Activated CD4-positive, alpha-beta T cell treated with anti-CD3 and anti-CD28 coated beads, Interleukin-2, Interleukin-6, amounts not matched to agents 100 ng/mL and 50 ng/mL, durations not matched to agents 16 hours and 8 hours (primary cell): ENCODE data around the gene C6orf120.

Experiments
- DNase-seq: peaks from one replicate; pipeline ENCODE4 v3.0.0-alpha.2; 2020

The C6orf120 gene

GRCh38 chr6:169726049-169726400 is 24.1 kb downstream of the C6orf120 start:
- no peak for DNase-seq

GRCh38 chr6:169726963-169727362 is 25.0 kb downstream of the C6orf120 start:
- no peak for DNase-seq

- no peak for DNase-seq
Observed at GRCh38 chr6:169729961-169730360, 28.0 kb downstream of the C6orf120 start.

DNA sequence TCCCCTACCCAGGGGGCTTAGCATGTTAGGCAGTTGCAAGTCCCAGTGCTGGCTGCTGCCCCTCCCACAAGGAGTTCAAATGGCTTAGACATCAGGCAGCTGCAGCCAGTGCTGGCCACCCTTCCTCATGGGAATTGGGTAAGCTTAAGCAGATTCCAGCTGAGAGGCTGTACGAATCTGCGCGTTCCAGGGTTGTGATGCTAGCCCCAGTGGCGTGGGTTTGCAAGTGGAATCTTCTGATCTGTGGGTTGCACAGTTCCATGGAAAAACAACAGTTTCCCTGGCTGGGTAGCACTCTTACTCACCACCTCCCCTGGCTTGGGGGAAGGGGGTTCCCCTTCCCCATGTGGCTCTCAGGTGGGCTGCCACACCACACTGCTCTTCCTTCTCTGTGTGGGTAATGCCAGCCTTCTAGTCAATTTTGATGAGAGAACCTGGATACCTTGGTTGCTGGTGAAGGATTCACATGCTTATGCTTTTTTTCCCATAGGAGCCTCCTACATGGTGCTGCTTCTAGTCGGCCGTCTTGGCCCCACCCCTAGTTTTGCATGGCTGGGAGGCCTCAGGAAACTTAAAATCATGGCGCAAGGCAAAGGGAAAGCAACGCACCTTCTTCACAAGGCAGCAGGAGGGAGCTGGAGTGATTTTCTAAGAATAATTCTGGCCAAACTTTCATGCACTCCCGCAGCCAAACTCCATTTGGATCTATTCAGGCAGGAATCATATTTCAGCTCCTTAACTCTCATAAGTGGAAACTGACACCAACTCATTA is 36.5 kb downstream of the C6orf120 start:
- no peak for DNase-seq

- DNase-seq, result no peak
Observed at GRCh38 chr6:169738976-169739529, 37.1 kb downstream of the C6orf120 start.

DNA sequence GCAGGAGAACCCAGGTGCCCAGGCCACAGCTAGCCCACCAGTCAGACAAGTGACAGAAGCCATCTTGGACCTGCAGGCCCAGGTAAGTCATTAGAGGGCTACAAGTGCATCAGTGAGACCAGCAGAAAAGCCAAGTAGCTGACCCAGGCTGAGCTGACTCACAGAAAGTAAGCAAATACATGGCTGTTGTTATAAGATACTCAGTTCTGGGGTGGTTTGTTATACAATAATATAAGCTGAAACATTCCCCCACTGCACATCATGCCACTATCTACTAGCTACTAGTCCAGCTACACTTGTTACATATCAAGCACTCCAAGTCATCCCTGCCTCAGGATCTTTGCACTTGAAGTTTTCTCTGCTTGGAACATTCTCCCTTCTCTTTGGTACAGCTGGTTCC is 39.4 kb downstream of the C6orf120 start:
- no peak for DNase-seq

- no peak for DNase-seq
Observed at GRCh38 chr6:169745405-169745804, 43.5 kb downstream of the C6orf120 start.

GRCh38 chr6:169746556-169746955 is 44.6 kb downstream of the C6orf120 start:
- no peak for DNase-seq

DNA sequence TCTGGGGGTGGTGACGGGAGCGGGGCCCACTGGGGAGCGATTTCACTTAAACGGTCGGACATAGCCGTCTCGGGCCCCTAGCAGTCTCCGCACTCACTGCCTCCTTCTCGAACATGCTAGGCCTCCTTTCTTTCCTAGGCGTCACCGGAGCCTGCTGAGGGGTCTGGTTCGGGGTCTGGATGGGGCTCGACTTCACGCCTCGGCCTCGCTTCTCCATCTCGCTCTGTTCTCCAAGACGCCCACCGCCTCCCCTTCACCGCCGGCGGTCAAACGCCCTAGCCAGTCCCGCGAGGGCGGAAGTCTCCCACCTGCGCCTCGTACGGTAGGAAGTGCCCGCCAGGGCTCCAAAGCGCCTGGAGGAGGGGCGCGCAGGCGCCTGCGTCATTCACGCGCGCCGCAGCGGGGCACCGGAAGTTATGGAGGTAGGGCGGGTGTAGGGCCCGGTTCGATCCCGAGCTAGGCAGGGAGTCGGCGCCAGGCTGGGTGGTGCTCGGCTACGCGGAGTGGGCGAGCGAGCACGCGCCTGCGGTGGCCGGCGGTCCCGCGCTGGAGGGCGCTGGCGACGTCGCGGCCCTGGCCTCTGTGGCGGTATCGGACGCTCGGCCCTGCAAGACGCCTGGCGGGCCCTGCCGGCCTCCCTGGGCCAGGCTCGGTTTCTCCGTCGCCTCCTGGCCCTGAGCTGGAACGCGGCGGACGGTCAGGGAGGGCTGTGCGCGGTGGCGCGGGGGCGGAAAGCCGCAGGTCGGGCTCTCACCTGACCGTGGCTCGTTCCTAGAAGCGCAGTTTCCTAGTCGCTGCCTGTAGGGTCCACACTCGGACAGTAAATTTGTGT is 49.5 kb downstream of the C6orf120 start, which contains the start of the genes DYNLT2 and ERMARD:
TSS of gene DYNLT2 (minus strand) at position 331 of the 832 bp plus-strand sequence. CDS start at position 217, 114 bp downstream.
TSS of gene ERMARD (plus strand) at position 381 of the 832 bp plus-strand sequence. CDS start at position 417, 36 bp downstream.
- peak; percentile 96 for DNase-seq

DNA sequence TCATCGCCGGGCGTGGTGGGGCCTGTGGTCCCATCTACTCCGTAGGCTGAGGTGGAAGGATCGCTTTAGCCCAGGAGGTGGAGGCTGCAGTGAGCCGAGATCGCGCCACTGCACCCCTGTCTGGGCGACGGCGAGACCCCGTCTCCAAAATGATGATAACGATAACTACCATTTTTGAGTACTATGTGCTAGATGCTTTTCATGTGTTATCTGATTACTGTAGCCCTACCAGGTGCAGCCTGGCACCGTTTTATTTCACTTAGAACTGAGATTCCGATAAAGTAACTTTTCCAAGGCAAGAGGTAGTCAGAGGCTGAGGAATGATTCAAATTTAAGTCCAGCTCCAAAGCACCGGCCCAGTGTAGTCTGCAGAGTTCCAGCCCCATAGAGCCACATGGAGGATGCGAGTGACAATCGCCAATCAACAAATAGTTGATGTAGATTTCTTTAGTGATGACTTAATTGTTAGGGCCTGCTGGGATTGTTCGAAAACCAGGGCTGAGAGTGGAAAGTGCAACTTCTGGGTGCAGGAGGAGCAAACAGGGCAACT is 50.2 kb downstream of the C6orf120 start:
- peak; percentile 21 for DNase-seq
